ENCODE results near the gene IPO5.
"Not testable (repeated sequence)": the region's sequence is repeated elsewhere in the genome, so short reads cannot be mapped to it uniquely, and the experiment has no call there.

IPO5 gene

GRCh38 chr13:97953376-97953970 is at the start of gene IPO5:
TSS of gene IPO5 (plus strand) at chr13:97953675. CDS start at chr13:97976697, 23,022 bp downstream.
- no peak for FAIRE-seq

GRCh38 chr13:97904059-97904458 is 49.4 kb upstream of the IPO5 start:
- no peak for FAIRE-seq

GRCh38 chr13:97905517-97905916 is 48.0 kb upstream of the IPO5 start:
- FAIRE-seq: no peak

GRCh38 chr13:97911311-97912138 is 42.0 kb upstream of the IPO5 start:
- FAIRE-seq: no peak

GRCh38 chr13:97912139-97912535 is 41.3 kb upstream of the IPO5 start:
- no peak for FAIRE-seq

GRCh38 chr13:97913206-97913605 is 40.3 kb upstream of the IPO5 start:
- FAIRE-seq: no peak

GRCh38 chr13:97914540-97914939 is 38.9 kb upstream of the IPO5 start:
- FAIRE-seq: no peak

GRCh38 chr13:97921176-97921816 is 32.2 kb upstream of the IPO5 start:
- no peak for FAIRE-seq

GRCh38 chr13:97928301-97928700 is 25.2 kb upstream of the IPO5 start:
- no peak for FAIRE-seq

- no peak for FAIRE-seq
These were observed 21.4 kb upstream of the IPO5 start for GRCh38 chr13:97932036-97932435.

- no peak for FAIRE-seq
These were observed 20.8 kb upstream of the IPO5 start for GRCh38 chr13:97932647-97933046.

- no peak for FAIRE-seq
These were observed 19.7 kb upstream of the IPO5 start for GRCh38 chr13:97933776-97934175.

GRCh38 chr13:97934590-97934989 is 18.9 kb upstream of the IPO5 start:
- FAIRE-seq: no peak

GRCh38 chr13:97935071-97935470 is 18.4 kb upstream of the IPO5 start:
- no peak for FAIRE-seq

- FAIRE-seq: no peak
These were observed 17.4 kb upstream of the IPO5 start for GRCh38 chr13:97936036-97936435.

GRCh38 chr13:97938706-97939475 is 14.6 kb upstream of the IPO5 start:
- no peak for FAIRE-seq

- no peak for FAIRE-seq
These were observed 9.0 kb upstream of the IPO5 start for GRCh38 chr13:97944396-97945029.

GRCh38 chr13:97945342-97945741 is 8.1 kb upstream of the IPO5 start:
- no peak for FAIRE-seq

- no peak for FAIRE-seq
These were observed 7.6 kb upstream of the IPO5 start for GRCh38 chr13:97945792-97946419.

GRCh38 chr13:97946951-97947588 is 6.4 kb upstream of the IPO5 start:
- FAIRE-seq: no peak

GRCh38 chr13:97948041-97948440 is 5.4 kb upstream of the IPO5 start:
- FAIRE-seq: no peak

GRCh38 chr13:97949316-97949715 is 4.2 kb upstream of the IPO5 start:
- not testable (repeated sequence) for FAIRE-seq

Measured in colon (tissue), 2 donors.